SU-DHL-6 (cell line): ENCODE results near the gene KIF17.

ENCODE experiments used
- H2AFZ ChIP-seq: fragments of 200-600 bp; sonication (generic); 2 replicates; pipeline ENCODE4 v1.6.1; 2014; ENCODE audit warnings: low read depth, mild to moderate bottlenecking, moderate library complexity, mixed read lengths, antibody characterized with exemption, low read length; ENCODE audit not compliant: severe bottlenecking
- H3F3A ChIP-seq: fragments of 200-600 bp; shearing (Covaris generic); 2 replicates; pipeline ENCODE4 v1.6.0; 2016; ENCODE audit warnings: antibody characterized with exemption, mild to moderate bottlenecking; ENCODE audit not compliant: insufficient read depth
- H3K27ac ChIP-seq: fragments of 200-600 bp; sonication (generic); 2 replicates; pipeline ENCODE4 v1.5.1; 2016; ENCODE audit warnings: low read depth, mild to moderate bottlenecking, low read length, moderate library complexity, mixed read lengths
- H3K27me3 ChIP-seq: fragments of 200-600 bp; sonication (generic), shearing (Covaris generic); 2 replicates; pipeline ENCODE4 v1.6.0; 2014; ENCODE audit warnings: mild to moderate bottlenecking, low read length
- H3K36me3 ChIP-seq: fragments of 200-600 bp; sonication (generic); 2 replicates; pipeline ENCODE4 v1.6.1; 2014; ENCODE audit warnings: mild to moderate bottlenecking, low read length, mixed read lengths
- H3K4me2 ChIP-seq: fragments of 300-600, 200-600 bp; shearing (Covaris generic), sonication (generic); 2 replicates; pipeline ENCODE4 v1.6.0; 2014; ENCODE audit warnings: low read length, low read depth, mild to moderate bottlenecking; ENCODE audit not compliant: poor library complexity, severe bottlenecking
- H3K4me3 ChIP-seq: fragments of 200-600 bp; sonication (generic); 2 replicates; pipeline ENCODE4 v1.5.1; 2014; ENCODE audit warnings: antibody characterized with exemption, low read length, mild to moderate bottlenecking, mixed read lengths; ENCODE audit not compliant: insufficient read depth, poor library complexity, severe bottlenecking
- H3K79me2 ChIP-seq: fragments of 200-600 bp; sonication (generic); 2 replicates; pipeline ENCODE4 v1.6.1; 2014; ENCODE audit warnings: mild to moderate bottlenecking, low read length, moderate library complexity; ENCODE audit not compliant: insufficient read depth
- H3K9ac ChIP-seq: fragments of 200-600 bp; sonication (generic); 2 replicates; pipeline ENCODE4 v1.7.0; 2014; ENCODE audit warnings: mild to moderate bottlenecking, low read length
- H3K9me2 ChIP-seq: fragments of 200-600 bp; sonication (generic); replicated peaks from 2 replicates; pipeline ENCODE4 v1.6.1; 2014; ENCODE audit warnings: low read length; ENCODE audit not compliant: insufficient read depth
- H3K9me3 ChIP-seq: fragments of 200-600 bp; sonication (generic); 2 replicates; pipeline ENCODE4 v1.6.1; 2014; ENCODE audit warnings: low read length, mixed read lengths; ENCODE audit not compliant: insufficient read depth
- H4K20me1 ChIP-seq: fragments of 200-600 bp; sonication (generic); 2 replicates; pipeline ENCODE4 v1.6.1; 2014; ENCODE audit warnings: low read depth, mild to moderate bottlenecking, antibody characterized with exemption, low read length, moderate library complexity, mixed read lengths
- CTCF ChIP-seq: fragments of 200-600 bp; sonication (generic); IDR thresholded peaks from one replicate; pipeline ENCODE4 v1.5.1; 2017; ENCODE audit warnings: antibody characterized with exemption, mild to moderate bottlenecking, low read length, moderate library complexity; ENCODE audit not compliant: insufficient read depth, poor library complexity, severe bottlenecking
- EZH2phosphoT487 ChIP-seq: fragments of 200-600 bp; sonication (generic), shearing (Covaris generic); conservative IDR thresholded peaks from 2 replicates; pipeline ENCODE4 v1.6.1; 2018; ENCODE audit warnings: mild to moderate bottlenecking, antibody characterized with exemption, low read length, moderate library complexity, mixed read lengths

KIF17 gene

DNA sequence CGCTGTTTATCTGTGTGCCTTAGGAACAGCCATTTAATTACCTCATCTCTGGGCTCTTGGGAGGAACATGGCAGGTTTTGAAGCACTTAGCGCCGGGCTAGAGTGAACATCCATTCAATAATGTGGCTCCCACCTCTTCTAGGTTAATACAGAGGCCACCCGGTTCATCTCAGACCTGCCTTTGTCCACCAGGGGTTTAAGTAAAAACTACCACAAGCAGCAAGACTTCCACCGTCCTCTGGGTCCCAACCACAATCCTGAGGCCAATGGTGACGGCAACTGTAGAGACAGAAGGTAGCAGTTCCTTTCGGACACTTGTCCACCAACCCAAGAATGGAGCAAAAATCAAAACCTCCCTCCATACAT lies 55.7 kb downstream of the KIF17 start:
- H3K4me3 ChIP-seq, result peak overlapping the region; percentile 74
- no peak overlapping the region for H3K27ac ChIP-seq
- peak overlapping the region; percentile 15 for H2AFZ ChIP-seq

DNA sequence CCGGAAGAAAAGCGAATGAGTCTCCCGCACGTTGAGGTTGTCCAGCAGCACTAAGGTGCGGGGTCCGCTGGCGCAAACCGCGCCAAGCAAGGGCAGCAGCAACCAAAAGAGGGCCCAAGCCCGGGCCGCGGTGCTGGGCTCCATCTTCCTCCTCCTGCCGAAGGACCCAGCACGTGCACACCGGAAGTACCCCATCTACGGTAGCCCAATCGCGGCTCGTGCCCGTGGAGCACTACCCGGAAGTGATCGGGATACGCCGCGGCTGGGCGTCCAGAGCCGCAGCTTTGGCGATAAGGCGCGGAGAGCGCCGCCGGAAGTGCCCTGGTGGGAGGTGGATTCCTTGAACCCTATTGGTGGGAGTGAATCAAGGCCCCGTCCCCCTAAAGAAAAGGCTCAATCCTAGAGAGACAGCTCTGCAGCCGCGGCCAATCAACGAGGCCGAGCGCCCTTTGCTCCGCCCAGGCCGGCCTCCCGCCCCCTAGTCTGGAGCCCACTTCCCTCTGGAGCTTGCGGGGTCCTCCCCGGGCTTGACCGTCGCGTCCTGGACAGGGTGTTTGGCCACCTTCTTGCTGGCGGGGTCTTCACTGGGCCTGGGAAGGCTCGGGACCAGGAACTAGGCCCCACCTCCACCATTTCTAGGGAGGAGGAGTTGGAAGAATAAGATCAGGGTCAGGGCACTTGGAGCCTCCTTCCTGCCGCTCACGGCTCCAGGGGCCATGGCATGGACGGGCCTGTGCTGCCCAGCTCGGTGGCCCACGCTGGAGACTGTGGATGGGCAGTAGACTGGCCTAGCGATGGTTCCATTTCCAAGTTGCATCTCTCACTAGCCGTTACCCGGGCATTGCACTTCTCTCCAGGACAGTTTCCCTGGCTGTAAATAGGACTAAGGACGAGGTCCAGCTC lies 56.3 kb downstream of the KIF17 start, which contains the start of gene DDOST:
DDOST (minus strand) TSS at position 163 of the 903 bp plus-strand sequence; CDS start at position 144, 19 bp downstream.
- peak within 1 kb of the TSS; percentile 27 for H3K27ac ChIP-seq
- H3F3A ChIP-seq, result no peaks in the 10 kb centered on the region
- H3K4me2 ChIP-seq, result peak within 1 kb of the TSS; percentile 83
- TF ChIP-seq EZH2phosphoT487, result no peak
- no peak for TF ChIP-seq CTCF
- H3K4me3 ChIP-seq, result peak within 1 kb of the TSS; percentile 87
- peaks cover 4% of the 10 kb centered on the region for H3K36me3 ChIP-seq
- peak within 1 kb of the TSS; percentile 95 for H3K9ac ChIP-seq
- peaks cover 35% of the 10 kb centered on the region for H3K79me2 ChIP-seq
- peak within 1 kb of the TSS; percentile 73 for H2AFZ ChIP-seq
- no peaks in the 10 kb centered on the region for H3K9me2 ChIP-seq
- no peaks in the 10 kb centered on the region for H3K27me3 ChIP-seq
- no peaks in the 10 kb centered on the region for H4K20me1 ChIP-seq
- H3K9me3 ChIP-seq, result no peaks in the 10 kb centered on the region

More for the DNA sequence above, 55.7 kb downstream of the KIF17 start:
- Histone ChIP-seq H4K20me1 (no peaks in the 10 kb centered on the region), H3K9me2 (no peaks in the 10 kb centered on the region), H3K36me3 (peaks cover 4% of the 10 kb centered on the region), H3K79me2 (peaks cover 33% of the 10 kb centered on the region), H3K4me2 (peak overlapping the region; percentile 83), H3F3A (no peaks in the 10 kb centered on the region), H3K9ac (peak overlapping the region; percentile 95), H3K9me3 (no peaks in the 10 kb centered on the region; the same call in 1 of the 2 replicates), H3K27me3 (no peaks in the 10 kb centered on the region)
- TF ChIP-seq CTCF (no peak), EZH2phosphoT487 (no peak)

DNA sequence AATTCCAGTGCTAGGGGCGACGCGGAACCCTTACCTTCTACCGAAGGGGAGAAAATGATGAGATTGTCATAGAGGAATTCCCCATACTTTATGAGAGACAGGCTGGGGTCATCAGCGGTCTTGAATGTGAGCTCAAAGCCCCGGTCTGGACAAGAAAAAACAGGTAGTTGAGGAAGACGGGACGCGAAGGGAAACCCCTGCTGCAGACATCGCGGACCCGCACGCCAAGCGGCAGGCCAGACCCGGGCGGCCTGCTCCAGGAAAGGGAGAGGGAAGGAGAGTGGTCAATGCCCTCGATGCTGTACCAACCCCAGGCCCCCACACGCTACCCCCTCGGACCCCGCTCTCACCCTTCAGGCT lies 57.0 kb downstream of the KIF17 start:
- peak overlapping the region; percentile 95 for H3K9ac ChIP-seq
- peak overlapping the region; percentile 87 for H3K4me3 ChIP-seq
- H4K20me1 ChIP-seq, result no peaks in the 10 kb centered on the region
- H3K27me3 ChIP-seq, result no peaks in the 10 kb centered on the region
- H3K36me3 ChIP-seq, result peaks cover 4% of the 10 kb centered on the region
- TF ChIP-seq EZH2phosphoT487 (no peak), CTCF (no peak)
- H3K9me3 ChIP-seq, result no peaks in the 10 kb centered on the region
- H3K9me2 ChIP-seq, result no peaks in the 10 kb centered on the region
- peaks cover 42% of the 10 kb centered on the region for H3K79me2 ChIP-seq
- peak overlapping the region; percentile 82 for H3K4me2 ChIP-seq
- peak overlapping the region; percentile 73 for H2AFZ ChIP-seq
- no peaks in the 10 kb centered on the region for H3F3A ChIP-seq
- H3K27ac ChIP-seq, result peak overlapping the region; percentile 25; the same call in 1 of the 2 replicates
